Endothelial cell of umbilical vein (primary cell): Measurements from ENCODE around the gene UQCC2.

Experiments
- EZH2 ChIP-seq: IDR thresholded peaks from 2 replicates; pipeline ENCODE4 v1.6.1; 2012; ENCODE audit warnings: borderline replicate concordance, low read depth, mild to moderate bottlenecking, moderate library complexity, low read length, inconsistent platforms; ENCODE audit not compliant: severe bottlenecking
- FOS ChIP-seq: IDR thresholded peaks from 2 replicates; pipeline ENCODE4 v1.6.1; 2011; ENCODE audit warnings: mild to moderate bottlenecking, low read length, moderate library complexity, borderline replicate concordance; ENCODE audit not compliant: insufficient read depth
- GATA2 ChIP-seq: IDR thresholded peaks from 2 replicates; pipeline ENCODE4 v1.7.0; 2011; ENCODE audit warnings: low read depth, mild to moderate bottlenecking, moderate library complexity, mixed read lengths, low read length; ENCODE audit not compliant: insufficient read length, insufficient read depth
- JUN ChIP-seq: IDR thresholded peaks from 2 replicates; pipeline ENCODE4 v1.6.1; 2011; ENCODE audit warnings: borderline replicate concordance, low read depth; ENCODE audit not compliant: insufficient read length, insufficient read depth
- MAX ChIP-seq: IDR thresholded peaks from 2 replicates; pipeline ENCODE4 v1.6.1; 2011; ENCODE audit not compliant: insufficient read depth, insufficient read length
- MYC ChIP-seq: IDR thresholded peaks from one replicate; pipeline ENCODE4 v1.6.1; 2011; ENCODE audit warnings: mild to moderate bottlenecking, low read depth, low read length
- POLR2A ChIP-seq: IDR thresholded peaks from 2 replicates; pipeline ENCODE4 v1.6.1; 2012; ENCODE audit warnings: low read depth, mild to moderate bottlenecking, control low read depth, low read length
- POLR2AphosphoS5 ChIP-seq: IDR thresholded peaks from 2 replicates; pipeline ENCODE4 v1.6.1; 2012; ENCODE audit warnings: low read depth, mild to moderate bottlenecking, control low read depth, low read length, moderate library complexity; ENCODE audit not compliant: insufficient read depth
- TF ChIP-seq, protein P1 (sequence below), 2 donors: IDR thresholded peaks; 1 replicate in 1 of 2; 2 replicates in 1 of 2; pipeline ENCODE4 v1.5.1; 2011; ENCODE audit warnings: low read length in 2 of 2, mild to moderate bottlenecking in 2 of 2, moderate library complexity in 2 of 2, control low read depth in 1 of 2, inconsistent platforms in 1 of 2, low read depth in 1 of 2; ENCODE audit not compliant: insufficient read depth in 1 of 2; ENCODE audit errors: extremely low read depth in 1 of 2

GRCh38 chr6:33686981-33687975 lies 24.2 kb downstream of the UQCC2 start:
- TF ChIP-seq, protein P1, sequence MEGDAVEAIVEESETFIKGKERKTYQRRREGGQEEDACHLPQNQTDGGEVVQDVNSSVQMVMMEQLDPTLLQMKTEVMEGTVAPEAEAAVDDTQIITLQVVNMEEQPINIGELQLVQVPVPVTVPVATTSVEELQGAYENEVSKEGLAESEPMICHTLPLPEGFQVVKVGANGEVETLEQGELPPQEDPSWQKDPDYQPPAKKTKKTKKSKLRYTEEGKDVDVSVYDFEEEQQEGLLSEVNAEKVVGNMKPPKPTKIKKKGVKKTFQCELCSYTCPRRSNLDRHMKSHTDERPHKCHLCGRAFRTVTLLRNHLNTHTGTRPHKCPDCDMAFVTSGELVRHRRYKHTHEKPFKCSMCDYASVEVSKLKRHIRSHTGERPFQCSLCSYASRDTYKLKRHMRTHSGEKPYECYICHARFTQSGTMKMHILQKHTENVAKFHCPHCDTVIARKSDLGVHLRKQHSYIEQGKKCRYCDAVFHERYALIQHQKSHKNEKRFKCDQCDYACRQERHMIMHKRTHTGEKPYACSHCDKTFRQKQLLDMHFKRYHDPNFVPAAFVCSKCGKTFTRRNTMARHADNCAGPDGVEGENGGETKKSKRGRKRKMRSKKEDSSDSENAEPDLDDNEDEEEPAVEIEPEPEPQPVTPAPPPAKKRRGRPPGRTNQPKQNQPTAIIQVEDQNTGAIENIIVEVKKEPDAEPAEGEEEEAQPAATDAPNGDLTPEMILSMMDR (IDR thresholded peaks at IDR 0.05; ENCODE audit: extremely low read depth in 1 of 2, insufficient read depth in 1 of 2, low read depth in 1 of 2, low read length in 2 of 2) = no peak
- TF ChIP-seq FOS (no peak), POLR2A (no peak), POLR2AphosphoS5 (no peak), MYC (no peak), JUN (no peak), MAX (no peak), EZH2 (no peak), GATA2 (no peak)
